HG03280 (cell line): ENCODE results near the gene IGFBPL1.
"Not testable (repeated sequence)": the region's sequence is repeated elsewhere in the genome, so short reads cannot be mapped to it uniquely, and the experiment has no call there.

Source experiments
- ATAC-seq: cut with Tn5 transposase; IDR thresholded peaks from one replicate; pipeline ENCODE4 v1.9.1; 2021; ENCODE audit warnings: mild to moderate bottlenecking, moderate library complexity; ENCODE audit not compliant: unreplicated experiment

The IGFBPL1 gene

GRCh38 chr9:38423973-38424843 lies at the start of gene IGFBPL1:
TSS of gene IGFBPL1 (minus strand) at chr9:38424454. CDS start at chr9:38424424, 30 bp downstream.
- no peak for ATAC-seq

GRCh38 chr9:38472583-38473249 lies 48.5 kb upstream of the IGFBPL1 start:
- ATAC-seq, result not testable (repeated sequence)

GRCh38 chr9:38467404-38467803 lies 43.1 kb upstream of the IGFBPL1 start:
- ATAC-seq, result no peak

DNA sequence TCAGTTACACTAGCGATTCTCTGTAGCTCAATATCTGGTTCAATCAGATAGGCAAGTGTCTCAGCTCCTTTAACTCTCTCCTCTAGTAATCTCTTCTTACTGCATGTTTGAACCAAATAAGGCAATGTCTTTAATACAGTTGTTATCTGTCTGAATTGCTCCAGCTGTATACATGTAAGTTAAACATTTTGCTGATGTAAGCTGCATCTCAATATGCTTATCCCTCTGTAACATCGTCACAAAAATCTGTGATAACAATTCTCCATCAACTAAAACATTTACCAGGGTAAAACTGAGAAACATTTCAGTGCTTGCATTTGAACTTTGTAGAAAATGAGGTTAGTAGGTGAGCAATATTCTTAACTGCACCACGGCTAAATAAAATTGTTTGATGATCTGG lies 29.6 kb upstream of the IGFBPL1 start:
- ATAC-seq, result no peak

- no peak for ATAC-seq
Measured at GRCh38 chr9:38451162-38451561, 26.9 kb upstream of the IGFBPL1 start.

DNA sequence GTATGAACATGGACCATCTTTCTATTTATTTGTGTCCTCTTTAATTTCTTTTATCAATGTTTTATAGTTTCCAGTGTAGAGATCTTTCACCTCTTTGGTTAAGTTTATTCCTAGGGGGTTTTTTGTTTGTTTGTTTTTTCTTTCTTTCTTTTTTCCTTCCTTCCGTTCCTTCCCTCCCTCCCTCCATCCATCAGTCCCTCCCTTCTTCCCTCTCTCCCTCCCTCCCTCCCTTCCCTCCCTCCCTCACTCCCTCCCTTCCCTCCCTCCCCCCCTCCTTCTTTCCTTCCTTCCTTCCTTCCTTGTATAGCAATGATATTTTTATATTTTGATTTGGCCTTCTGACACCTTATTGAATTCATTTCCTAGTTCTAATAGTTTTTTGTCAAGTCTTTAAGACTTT lies 23.4 kb upstream of the IGFBPL1 start:
- ATAC-seq, result no peak

- no peak for ATAC-seq
Measured at GRCh38 chr9:38445154-38446043, 21.1 kb upstream of the IGFBPL1 start.

DNA sequence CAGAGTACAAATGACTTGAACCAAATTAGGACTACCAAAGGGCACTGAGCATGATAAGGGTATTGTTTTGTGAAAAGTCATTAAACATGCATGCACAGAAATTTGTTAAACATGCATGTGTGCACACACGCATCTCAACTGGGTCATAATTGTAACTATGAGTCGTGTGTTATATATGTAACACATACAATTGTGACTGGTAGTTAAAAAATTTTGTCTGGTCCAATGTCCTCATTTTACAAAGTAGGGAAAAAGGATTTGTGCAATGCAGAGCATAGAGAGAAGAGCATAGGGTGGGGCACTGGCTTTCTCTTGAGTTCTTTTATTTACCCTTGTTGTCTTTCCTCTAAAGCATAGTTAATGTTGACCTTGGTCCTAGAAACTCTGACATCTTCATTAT lies 19.3 kb upstream of the IGFBPL1 start:
- ATAC-seq, result no peak

GRCh38 chr9:38443181-38443580 lies 18.9 kb upstream of the IGFBPL1 start:
- ATAC-seq, result no peak

DNA sequence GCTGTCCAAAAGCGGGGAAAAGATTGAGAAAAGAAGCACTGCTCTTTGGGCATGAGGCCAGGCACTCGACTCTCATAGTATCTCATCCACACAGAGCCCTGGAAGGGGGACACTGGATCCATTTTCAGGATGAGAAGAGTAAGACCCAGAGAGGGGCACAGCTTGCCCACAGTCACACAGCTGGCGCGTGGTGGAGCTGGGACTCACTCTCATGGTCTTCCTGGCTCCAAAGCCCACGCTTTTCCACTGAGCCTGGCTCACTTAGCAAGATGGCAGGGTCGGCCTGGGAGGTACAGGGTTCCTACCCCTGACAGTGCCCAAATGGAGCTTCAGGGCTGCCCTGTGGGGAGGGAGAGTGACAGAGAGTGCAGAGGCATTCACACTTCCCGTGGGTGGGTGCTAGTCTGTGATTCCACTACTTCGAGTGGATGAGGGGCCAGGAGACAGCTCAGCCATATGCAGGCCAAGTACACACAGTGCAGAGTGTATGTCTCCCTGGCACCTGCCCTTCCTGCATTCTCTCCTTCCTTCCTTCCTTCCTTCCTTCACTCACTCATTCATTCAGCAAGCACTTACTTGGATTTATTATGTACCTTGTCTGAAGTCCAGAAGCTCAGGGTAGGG lies 18.3 kb upstream of the IGFBPL1 start:
- ATAC-seq, result no peak

- no peak for ATAC-seq
Measured at GRCh38 chr9:38441347-38442085, 17.3 kb upstream of the IGFBPL1 start.

GRCh38 chr9:38440516-38440915 lies 16.3 kb upstream of the IGFBPL1 start:
- ATAC-seq, result no peak

DNA sequence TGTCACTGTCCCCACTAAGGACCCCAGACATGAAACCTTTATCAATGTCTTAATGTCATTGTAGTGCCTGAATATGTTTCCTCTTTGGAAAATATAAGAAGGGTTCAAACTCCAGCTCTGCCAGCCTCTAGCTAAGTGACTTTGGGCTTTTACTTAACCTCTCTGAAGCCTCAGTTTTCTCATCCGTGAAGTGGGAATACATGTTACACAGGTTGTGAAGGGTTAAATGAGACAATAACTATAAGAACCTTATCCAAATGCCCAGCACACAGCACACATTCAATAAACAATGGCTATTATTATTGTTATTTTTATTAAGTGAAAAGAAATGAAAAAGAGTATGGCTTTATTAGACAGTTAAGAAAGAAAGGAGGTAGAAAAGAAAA lies 15.7 kb upstream of the IGFBPL1 start:
- ATAC-seq, result no peak

- ATAC-seq, result no peak
Measured at GRCh38 chr9:38439291-38439915, 15.1 kb upstream of the IGFBPL1 start.

DNA sequence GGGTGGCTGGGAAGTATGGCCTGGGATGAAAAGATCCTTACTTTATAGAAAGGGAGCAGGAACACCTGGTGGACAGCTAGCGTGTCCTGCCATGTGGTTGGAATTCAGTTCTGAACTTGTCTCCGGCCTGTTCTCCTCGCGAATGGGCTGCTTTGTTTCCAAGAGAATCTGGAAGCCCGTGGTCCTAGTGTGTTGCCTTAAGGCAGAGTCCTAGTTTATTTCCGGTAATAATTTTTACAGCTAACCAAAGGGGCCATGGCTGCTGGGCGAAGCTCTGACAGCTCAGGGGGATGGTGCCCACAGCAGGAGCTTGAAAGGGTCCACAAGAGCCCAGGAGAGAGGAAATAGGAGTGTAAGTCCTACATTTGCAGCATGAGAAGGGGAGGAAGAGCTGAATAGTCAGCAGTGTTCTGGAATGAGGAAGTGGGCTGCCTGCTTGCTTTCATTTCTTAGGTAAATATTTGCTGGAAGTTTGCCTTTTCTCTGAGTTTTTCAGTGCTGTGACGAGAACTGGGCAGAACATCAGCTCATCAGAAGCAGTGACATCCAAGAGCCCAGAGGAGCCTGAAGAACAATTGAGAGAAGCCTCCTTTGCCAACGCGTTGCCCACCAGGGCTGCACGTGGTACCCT lies 13.1 kb upstream of the IGFBPL1 start:
- ATAC-seq, result no peak

GRCh38 chr9:38436708-38437107 lies 12.5 kb upstream of the IGFBPL1 start:
- ATAC-seq, result no peak

DNA sequence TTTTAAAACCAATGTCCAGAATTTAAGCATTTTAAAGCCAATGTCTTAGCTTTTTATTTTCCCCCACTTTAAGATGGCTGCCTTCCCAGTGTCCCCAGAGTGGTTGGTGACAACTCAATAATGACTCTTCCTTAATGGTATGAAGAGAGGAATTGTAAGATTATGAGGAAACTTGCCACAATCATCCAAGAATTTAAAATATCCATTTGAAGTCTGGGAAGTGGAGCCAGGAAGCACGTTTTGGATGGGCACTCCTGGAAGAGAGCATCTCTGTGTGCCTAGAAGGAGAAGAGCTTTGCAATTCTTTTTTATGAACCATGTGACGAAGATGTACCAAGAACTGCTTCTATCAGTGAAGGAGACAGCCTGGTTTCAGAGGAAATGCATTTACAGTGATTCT lies 11.3 kb upstream of the IGFBPL1 start:
- no peak for ATAC-seq

- ATAC-seq, result no peak
Measured at GRCh38 chr9:38434853-38435252, 10.6 kb upstream of the IGFBPL1 start.

DNA sequence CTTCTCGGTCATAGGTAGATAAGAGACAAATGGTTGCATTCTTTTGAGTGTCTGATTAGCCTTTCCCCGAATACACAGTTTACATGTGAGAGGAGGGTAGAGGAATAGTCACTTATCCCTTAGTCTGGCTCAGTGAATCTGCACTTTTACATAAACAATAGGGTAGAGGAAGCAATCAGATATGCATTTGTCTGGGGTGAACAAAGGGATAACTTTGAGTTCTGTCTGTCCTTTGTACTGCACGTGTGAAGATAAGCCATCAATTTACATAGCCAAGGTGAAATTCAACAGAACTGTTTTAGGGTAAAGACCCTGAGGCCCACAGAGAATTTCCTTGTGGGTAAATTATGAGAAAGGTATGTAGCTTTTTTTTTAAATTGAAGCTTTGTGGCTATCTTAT lies 10.1 kb upstream of the IGFBPL1 start:
- ATAC-seq, result no peak
